ENCODE data around the gene CNTNAP5. TPM values are rescaled to one million over a fixed set of nuclear protein-coding genes. Genes with fewer than 3 reads are reported as not detected.

The CNTNAP5 gene
- total RNA-seq, 1 experiment from 2014 or later = 0.48 TPM

DNA sequence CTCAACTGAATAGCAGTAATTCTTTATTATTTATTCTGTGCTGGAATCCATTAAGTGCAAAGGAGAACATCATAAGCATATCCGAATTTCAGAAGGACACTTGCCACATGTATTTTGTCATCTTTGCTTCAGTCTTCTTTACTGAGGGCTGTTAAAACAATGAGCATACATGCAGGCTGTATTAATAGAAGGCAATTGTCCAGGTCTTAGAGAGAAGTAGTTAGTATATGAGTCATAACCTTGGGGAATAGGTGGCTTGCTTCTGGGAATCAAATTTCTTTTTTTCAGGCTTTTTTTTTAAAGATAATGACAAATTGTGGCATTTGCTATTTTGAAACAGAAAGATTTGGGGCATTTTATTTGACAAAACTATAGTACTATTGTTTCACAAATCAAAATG, 773.5 kb downstream of the CNTNAP5 start:
- Histone ChIP-seq H4K20me1 (ENCODE audit: control insufficient read depth, insufficient read depth, insufficient read length) (no peaks in the 10 kb centered on the region), H3K18ac (ENCODE audit: insufficient read length, low read depth, low read length) (no peak overlapping the region), H3K9ac (ENCODE audit: extremely low read depth, insufficient read length, low read length) (no peak overlapping the region), H3T11ph (ENCODE audit: low read length) (no peak overlapping the region), H3K27me3 (ENCODE audit: insufficient read depth, low read length) (no peaks in the 10 kb centered on the region), H3K14ac (ENCODE audit: insufficient read depth, low read length) (no peak overlapping the region), H2BK12ac (ENCODE audit: insufficient read length, low read depth, low read length) (no peak overlapping the region), H4K5ac (ENCODE audit: insufficient read length, low read depth, low read length) (no peak overlapping the region), H3K9me3 (ENCODE audit: control insufficient read depth, low read depth, low read length) (no peaks in the 10 kb centered on the region), H3K27ac (ENCODE audit: insufficient read length, low read depth, low read length) (no peak overlapping the region), H3K79me1 (ENCODE audit: insufficient read depth, low read depth, low read length, poor library complexity, severe bottlenecking) (no peaks in the 10 kb centered on the region), H2BK5ac (ENCODE audit: insufficient read length, low read length) (no peak overlapping the region), H4K8ac (replicated peaks; ENCODE audit: insufficient read length, low read depth, low read length) (no peak overlapping the region), H2BK20ac (ENCODE audit: low read depth, low read length, poor library complexity, severe bottlenecking) (no peak overlapping the region), H3K56ac (ENCODE audit: insufficient read length, low read depth, low read length) (no peak overlapping the region), H3K4ac (ENCODE audit: low read depth, low read length) (no peak overlapping the region), H3K4me2 (ENCODE audit: insufficient read depth, insufficient read length, low read length) (no peak overlapping the region), H3K79me2 (ENCODE audit: insufficient read depth, low read length) (no peaks in the 10 kb centered on the region), H2AFZ (ENCODE audit: low read length) (no peak overlapping the region), H3K4me1 (ENCODE audit: insufficient read depth, low read length) (no peaks in the 10 kb centered on the region; the same call in 1 of the 2 replicates), H2AK5ac (ENCODE audit: insufficient read length, low read length) (no peak overlapping the region), H2BK15ac (ENCODE audit: low read depth, low read length) (no peak overlapping the region), H2BK120ac (ENCODE audit: low read depth, low read length, poor library complexity, severe bottlenecking) (no peak overlapping the region), H3K23ac (ENCODE audit: insufficient read length, low read depth, low read length) (no peak overlapping the region), H4K91ac (ENCODE audit: insufficient read length, low read depth, low read length) (no peak overlapping the region), H3K23me2 (ENCODE audit: insufficient read length, low read depth, low read length, poor library complexity, severe bottlenecking) (no peaks in the 10 kb centered on the region)
- Mint-ChIP-seq H3K36me3 (ENCODE audit: insufficient read depth in 1 of 3, low read depth in 3 of 3) (no peaks in the 10 kb centered on the region; a peak in 1 of 7 replicates), H3K27me3 (ENCODE audit: low read depth) (no peaks in the 10 kb centered on the region), H3K27ac (no peak overlapping the region), H3K9me3 (no peaks in the 10 kb centered on the region), H3K4me3 (no peak overlapping the region), H3K4me1 (peaks cover 2 to 14% of the 10 kb centered on the region in 2 experiments; a peak in 2 of 4 replicates)
- DNase-seq = no peak
- no CpG with 5 or more reads among the region's 1 CpG for WGBS (ENCODE audit: extremely low coverage, insufficient read length, low lambda C conversion rate)
- TF ChIP-seq, protein P1, sequence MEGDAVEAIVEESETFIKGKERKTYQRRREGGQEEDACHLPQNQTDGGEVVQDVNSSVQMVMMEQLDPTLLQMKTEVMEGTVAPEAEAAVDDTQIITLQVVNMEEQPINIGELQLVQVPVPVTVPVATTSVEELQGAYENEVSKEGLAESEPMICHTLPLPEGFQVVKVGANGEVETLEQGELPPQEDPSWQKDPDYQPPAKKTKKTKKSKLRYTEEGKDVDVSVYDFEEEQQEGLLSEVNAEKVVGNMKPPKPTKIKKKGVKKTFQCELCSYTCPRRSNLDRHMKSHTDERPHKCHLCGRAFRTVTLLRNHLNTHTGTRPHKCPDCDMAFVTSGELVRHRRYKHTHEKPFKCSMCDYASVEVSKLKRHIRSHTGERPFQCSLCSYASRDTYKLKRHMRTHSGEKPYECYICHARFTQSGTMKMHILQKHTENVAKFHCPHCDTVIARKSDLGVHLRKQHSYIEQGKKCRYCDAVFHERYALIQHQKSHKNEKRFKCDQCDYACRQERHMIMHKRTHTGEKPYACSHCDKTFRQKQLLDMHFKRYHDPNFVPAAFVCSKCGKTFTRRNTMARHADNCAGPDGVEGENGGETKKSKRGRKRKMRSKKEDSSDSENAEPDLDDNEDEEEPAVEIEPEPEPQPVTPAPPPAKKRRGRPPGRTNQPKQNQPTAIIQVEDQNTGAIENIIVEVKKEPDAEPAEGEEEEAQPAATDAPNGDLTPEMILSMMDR (conservative IDR thresholded peaks at IDR 0.05) = no peak
